ENCODE measurements around the gene ARHGAP24. TPM values are rescaled to one million over a fixed set of nuclear protein-coding genes. Genes with fewer than 3 reads are reported as not detected.
"Not testable (repeated sequence)": the region's sequence is repeated elsewhere in the genome, so short reads cannot be mapped to it uniquely, and the experiment has no call there.

The ARHGAP24 gene
- polyA plus RNA-seq, 12 donors = 39.9 to 68.8 (median 61.9) TPM; not detected in 1

DNA sequence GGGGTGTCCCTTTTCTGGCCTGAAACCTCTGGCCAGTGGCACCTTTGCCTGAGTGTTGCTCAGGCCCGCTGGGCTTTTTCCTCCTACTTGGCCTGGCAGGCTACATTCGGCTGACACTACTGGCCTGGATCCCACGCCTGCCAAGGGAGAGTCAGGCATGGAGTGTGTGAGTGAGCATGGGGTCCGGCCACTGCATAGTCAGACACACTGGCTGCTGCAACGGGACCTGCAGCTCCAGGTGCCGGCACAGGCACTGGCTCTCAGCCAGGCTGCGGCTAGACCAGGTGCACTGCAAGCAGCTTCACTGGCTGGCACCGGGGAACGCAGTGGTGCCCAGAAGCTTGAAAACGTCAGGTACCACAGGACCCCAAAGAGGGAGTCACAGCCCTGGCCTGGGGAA, 434.9 kb downstream of the ARHGAP24 start:
- no peak for DNase-seq

DNA sequence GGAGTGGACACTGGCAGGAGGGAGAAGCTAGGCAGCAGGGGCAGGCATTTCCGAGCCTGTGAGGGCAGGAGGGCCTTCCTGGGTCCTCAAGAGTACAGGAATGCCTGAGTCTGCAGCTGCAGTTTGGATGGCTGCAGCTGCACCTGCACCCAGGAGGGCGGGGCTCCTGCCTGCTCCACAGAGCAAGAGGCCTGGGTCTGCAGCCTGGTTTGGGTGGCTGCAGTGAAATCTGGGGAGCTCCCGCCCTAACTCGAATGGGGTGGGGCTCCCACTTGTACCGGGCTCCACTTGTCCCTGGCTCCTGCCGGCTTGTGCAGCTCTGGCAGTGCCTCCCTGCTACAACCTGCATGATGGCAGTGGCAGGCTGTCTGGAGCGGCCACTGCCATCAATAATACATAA, 436.0 kb downstream of the ARHGAP24 start:
- no peak for DNase-seq

DNA sequence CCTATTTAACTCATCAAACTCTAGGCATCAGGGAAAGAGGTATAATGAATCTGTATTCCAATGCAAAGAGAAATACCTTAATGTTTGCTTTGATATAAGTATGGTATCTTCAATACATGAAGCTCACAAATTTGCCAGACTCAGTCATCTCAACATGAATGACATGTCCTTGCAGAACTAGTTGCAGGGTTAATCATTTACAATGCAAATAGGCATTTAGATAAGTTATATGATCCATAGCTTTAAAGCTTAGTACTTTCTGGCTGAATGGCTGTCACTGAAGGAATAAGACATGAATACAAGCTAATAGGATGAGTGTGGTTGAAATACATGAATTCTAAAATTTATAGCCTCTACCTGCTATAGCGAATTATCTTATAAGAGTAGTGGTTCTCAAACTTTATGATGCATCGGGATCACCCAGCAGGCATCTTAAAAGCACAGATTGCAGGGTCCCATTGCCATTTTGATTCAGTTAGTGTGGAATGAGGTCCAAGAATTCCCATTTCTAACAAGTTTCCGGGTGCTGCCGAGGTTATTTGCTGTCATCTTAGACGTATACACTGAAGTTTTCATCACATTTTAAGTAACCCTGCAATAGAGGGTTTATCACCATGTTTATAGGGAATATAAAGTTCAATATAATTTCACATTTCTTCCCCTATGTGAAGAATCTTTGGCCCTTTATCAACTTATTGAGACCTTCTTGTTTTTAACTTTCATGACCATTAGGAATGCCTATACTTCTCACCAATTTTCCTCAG, 439.2 kb downstream of the ARHGAP24 start:
- no peak for DNase-seq

DNA sequence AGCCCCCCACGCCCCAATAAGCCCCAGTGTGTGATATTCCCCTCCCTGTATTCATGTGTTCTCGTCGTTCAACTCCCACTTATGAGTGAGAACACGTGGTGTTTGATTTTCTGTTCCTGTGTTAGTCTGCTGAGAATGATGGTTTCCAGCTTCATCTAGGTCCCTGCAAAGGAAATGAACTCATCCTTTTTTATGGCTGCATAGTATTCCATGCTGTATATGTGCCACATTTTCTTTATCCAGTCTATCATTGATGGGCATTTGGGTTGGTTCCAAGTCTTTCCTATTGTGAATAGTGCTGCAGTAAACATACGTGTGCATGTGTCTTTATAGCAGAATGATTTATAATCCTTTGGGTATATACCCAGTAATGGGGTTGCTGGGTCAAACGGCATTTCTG, 440.6 kb downstream of the ARHGAP24 start:
- not testable (repeated sequence) for DNase-seq

DNA sequence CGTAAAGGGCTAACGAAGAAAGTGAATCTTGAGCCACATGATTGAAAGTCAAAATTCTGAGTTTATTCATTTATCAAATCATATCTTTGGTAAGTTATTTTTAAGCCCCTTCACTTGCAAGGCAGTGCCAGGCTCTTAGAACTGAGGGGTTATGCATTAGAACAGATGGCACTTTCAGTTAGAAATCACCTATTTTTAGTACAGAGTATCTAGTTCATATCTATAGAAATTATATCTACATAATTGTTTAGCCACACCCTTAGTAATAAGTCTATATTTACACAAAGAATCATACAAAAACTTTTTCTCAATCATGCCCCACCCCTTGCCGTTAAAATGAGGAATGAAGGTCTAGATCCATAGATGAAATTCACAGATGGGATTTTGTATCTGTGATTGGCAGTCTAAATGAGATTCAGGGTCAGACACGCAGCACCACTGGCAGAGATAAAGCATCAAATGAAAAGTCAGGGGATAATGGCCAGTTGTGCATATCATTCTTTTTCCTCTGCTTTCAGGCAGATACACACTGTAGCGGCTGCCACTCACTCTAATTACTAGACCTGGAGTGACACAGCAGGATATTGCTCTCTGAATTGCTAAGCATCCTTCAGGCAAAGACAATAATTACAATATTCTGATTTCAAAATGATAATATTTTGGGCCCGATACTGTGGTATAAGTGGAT, 444.4 kb downstream of the ARHGAP24 start:
- no peak for DNase-seq

DNA sequence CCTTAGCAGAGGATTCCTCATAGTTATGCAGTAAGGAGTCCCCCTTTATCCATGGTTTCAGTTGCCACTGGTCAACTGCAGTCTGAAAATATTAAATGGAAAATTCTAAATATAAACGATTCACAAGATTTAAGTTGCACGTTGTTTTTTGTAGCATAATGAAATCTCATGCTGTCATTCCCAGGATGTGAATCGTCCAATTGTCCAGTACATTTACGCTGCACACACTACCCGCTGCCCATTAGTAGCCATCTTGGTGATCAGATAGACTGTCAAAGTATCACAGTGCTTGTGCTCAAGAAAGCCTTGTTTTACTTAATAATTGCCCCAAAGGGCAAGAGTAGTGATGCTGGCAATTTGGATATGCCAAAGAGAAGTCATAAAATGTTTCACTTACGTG, 450.1 kb downstream of the ARHGAP24 start:
- no peak for DNase-seq

DNA sequence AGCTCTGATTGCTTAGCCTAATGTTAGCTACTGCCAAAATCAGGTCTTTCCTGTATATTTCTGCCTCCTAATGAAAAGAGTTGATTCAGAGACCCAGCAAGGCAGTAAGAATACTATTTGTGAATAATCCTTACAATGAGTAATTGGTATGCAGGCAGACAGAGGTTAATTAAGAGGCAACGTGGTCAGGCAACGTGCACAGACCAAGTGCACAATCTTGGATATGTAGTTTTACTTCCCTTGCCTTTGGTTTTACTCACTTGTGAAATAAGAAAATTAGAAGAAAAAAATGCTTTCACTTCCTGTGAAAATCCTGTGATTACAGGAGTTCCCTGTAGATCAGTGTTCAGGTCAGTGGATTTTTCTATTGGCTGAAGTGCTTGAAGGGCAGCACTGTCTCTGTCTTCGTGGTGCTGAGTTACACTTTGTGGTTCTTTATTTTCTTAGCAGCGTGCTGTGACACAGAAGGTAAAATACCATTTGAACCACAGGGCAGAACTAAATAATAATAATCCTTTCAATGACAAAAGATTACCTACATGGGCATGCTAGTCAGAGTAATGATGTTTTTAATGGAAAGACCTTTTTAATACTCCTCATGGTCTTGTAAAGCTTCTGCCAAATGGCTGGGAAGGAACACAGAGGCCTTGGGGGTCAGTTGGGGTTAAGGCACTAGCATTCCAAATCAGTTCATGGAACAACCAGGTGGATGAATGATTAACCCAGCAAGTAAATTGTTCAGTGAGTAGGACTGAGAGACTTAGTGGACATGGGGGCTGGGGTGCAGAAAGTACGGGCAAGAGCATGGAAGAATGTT, 454.0 kb downstream of the ARHGAP24 start:
- no peak for DNase-seq

DNA sequence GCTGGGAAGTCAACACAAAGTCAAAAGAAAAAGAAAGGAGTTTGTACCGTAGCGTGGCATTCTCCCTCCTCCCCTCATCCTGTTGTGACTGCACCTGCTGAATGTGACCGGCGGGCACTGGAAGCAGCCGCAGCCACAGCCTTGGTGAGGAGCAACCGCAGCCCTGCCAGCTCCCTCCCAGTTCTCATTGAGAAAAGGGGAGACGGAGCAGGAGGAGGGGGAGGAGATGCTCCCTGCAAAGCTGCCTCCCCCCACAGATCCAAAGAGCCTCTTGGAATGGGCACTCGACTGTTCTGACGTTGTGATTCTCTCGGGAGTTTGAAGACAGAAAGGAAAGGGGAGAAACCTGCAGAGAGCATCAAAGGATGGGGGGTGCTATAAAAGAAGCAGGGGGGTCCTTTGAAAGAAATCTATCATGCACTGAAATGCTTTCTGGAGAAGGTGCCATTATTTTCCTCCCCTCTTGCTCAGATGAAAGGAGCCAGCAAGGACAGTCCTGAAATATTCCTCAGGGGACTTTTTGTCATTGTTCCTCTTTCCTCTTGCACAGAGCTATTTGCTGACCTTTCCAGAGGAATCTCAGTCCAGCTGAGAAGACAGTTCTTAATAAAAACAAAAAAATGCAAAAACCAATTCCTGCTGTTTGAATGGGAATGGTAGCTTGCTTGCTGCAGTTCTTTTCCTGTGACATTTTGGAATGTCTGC, 455.2 kb downstream of the ARHGAP24 start:
- DNase-seq = no peak

DNA sequence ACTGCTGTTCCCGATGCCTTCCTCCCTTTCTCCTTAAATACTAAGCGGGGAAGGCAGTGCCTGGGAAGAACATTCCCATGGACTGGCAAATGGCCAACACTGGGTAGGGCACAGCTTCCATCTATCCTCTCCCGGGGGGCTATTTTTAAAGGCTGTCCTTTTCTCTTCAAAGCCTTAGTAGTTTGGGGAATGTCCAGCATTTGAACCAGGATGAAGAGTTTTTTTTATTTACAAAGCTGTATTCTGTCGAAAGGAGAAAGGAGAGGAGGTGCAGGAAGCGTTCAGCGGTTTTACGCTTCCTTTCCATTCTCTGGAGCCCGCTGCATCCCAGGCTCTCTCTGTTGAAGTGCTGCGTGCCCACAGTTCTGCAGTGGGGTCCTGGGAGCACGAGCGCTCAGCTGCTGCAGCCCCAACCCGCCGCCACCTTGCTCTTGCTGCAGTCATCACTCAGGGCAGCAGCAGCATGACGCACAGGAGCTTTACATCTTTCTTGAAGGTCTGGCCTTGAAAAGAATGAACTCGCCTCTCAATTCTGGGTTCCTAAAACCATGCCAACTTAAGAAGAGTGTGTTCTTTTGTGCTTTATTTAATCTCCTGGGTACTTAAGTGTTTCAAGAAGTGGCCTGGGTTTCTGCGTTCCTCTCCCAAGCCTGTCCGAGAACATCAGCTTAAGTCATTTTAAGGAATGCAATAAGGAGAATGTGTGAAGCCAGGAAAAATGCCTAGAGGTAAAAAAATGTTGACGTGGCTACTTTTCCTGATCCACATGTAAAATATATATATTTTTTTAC, 457.7 kb downstream of the ARHGAP24 start:
- DNase-seq = peak; percentile 50

DNA sequence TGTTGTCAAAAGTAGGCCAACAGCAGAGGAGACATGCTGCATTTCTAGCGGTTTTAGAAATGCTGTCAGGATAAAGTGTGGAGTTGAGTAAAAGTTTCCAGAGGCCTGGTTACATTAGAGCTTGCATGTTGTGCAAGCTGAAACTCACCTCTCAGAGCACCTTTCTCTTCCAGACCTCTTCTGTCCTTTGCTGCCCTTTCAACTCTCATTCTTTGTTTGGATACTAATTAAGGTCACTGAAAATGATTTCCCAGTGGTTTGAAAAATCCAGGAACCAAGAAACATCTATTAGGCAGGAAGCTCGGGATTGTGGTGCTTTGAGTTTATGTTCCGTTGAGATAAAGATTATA, 458.3 kb downstream of the ARHGAP24 start:
- DNase-seq = no peak

DNA sequence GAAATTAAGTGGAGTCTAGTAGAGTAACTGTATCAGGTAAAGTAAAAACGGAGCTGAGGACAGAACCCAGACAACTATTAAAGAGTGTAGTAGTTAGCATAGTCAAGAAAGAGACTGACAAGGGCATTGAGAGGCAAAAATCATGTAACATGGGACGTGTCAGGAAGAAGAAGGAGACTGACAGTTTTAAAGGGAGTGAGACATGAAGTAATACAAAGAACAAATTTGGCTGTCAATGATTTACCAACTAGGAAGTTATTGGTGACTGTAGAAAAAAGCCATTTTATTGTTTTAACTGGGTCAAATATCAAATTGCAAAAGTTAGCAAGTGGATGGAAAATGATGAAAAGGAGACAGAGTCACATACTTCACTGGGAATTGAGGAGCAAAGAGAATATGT, 462.6 kb downstream of the ARHGAP24 start:
- no peak for DNase-seq

DNA sequence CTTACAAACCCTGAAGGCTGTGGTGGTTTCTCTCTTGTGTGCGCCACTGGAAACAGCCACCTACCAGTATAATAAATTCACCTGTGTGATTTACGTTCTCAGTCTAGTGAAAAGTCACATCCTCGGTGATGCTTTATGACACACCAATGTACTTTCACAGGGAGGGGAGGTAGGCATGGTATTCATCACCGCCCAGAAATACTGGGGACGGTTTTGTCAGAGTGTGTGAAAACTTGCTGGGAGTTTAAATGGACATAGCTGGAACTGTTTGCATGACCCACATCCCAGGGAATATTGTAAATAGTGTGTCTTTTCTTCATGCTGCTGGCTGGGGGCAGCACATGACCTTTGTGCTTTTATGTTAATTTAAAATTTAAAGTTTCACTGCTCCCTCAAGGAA, 463.1 kb downstream of the ARHGAP24 start:
- DNase-seq = no peak

DNA sequence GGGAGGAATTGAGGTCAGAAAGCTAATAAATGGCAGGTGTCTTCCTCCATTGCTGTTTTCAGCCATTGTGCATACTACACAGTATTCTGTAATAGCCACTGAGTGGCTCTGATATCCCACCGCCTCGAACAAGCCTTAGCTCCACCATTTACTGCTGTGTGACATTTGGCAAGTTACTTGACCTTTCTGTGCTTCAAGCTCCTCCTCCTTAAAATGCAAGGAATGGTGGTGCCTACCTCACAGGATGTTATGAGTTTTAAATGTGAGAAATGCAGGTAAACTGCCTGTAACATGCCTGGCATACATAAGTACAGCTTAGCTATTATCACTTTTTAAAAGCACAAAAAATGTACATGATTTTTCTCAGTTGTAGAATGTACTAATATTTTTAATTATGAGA, 464.0 kb downstream of the ARHGAP24 start:
- no peak for DNase-seq

DNA sequence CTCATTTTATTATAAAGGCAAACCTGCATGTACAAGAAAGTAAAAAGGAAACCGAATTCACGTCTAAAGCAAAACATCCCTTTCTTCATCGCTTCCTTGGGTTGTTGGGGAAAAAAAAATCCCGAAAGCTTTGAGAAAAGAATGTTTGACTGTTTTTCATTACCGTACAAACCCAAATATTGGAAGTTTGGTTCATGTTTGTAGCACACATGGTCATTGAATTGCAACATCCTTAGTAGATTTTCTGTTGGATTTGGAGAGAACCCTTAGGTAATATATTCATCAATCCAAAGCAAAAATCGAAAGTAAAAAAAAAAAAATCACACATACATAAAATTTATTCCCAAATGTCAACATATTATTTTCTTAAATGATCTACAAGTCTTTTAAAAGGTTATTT, 464.6 kb downstream of the ARHGAP24 start:
- no peak for DNase-seq

DNA sequence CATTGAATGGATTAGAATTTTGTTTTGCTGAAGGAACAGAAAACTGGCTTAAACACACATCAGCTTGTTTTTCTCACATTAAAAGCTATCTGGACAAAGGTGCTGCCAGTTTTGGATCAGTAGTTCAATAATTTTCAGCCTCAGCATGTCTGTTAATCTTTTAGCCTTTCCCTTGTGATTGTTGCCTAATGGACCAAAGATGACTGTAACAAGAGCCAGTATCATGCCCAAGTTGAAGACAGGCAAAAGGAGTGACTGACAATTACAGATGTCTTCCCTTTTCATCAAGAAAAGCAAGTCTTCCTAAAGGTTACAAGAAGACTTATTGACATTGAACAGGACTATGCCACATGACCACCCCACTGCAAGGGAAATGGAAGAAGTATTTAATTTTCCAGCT, 465.2 kb downstream of the ARHGAP24 start:
- DNase-seq = no peak

DNA sequence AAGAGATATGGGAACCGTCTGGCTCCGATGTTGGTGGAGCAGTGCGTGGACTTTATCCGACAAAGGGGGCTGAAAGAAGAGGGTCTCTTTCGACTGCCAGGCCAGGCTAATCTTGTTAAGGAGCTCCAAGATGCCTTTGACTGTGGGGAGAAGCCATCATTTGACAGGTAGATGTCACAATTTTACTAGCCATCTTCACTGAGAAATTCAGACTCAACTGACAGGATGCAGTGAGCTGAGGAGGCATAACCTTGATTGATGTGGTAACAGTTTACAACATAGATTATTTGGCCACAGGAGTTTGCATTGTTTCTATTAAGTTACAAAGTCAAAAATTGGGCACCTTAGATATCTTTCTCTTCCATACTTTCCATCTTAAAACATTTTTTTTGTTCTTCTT, 467.2 kb downstream of the ARHGAP24 start:
- DNase-seq = no peak

DNA sequence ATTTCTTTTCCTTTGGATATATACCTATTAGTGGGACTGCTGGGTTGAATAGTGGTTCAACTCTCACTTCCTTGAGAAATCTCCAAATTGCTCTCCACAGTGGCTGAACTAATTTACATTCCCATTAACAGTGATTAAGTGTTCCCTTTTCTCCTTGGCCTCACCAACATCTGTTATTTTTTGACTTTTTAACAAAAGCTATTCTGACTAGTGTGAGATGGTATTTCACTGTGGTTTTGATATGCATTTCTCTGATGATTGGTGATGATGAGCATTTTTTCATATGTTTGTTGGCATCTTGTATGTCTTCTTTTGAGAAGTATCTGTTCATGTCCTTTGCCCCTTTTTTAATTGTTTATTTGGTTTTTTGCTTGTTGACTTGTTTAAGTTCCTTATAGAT, 471.9 kb downstream of the ARHGAP24 start:
- DNase-seq = no peak

DNA sequence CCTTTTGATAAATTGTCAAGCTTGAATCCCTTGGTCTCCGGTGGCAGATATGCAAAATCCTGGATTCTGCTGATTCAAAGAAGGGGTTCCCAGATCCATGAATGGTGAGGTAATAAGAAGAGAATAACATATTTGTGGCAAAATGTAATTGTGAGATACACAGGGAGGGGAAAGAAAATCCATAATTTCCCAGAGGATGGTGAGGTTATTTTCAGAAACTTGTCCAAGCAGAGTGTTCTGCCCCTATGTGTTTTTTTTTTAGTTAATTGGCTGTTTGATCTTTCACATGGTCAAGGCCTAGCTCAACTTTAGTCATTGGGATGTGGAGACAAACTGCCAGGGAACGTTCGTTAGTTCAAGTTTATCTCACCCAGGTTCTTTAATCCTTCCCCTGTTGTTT, 476.1 kb downstream of the ARHGAP24 start:
- no peak for DNase-seq

DNA sequence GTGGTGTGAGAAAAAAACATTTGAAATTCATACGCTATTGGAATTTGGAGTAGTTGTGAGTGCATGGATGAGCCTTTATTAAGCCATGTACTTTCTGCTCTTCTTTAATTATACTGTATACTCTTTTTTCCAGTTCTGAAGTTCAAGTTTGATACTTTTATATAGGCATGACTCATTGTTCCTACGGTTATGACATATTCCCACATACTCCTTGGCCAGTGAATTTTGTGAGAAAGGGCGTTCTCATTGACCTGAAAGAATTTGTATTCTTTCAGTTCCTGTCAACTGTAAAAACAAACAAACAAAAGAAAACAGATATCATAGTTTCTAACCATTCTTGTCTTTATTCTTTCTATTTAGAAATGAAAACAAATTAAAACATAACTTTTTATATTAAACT, 477.6 kb downstream of the ARHGAP24 start:
- DNase-seq = no peak

DNA sequence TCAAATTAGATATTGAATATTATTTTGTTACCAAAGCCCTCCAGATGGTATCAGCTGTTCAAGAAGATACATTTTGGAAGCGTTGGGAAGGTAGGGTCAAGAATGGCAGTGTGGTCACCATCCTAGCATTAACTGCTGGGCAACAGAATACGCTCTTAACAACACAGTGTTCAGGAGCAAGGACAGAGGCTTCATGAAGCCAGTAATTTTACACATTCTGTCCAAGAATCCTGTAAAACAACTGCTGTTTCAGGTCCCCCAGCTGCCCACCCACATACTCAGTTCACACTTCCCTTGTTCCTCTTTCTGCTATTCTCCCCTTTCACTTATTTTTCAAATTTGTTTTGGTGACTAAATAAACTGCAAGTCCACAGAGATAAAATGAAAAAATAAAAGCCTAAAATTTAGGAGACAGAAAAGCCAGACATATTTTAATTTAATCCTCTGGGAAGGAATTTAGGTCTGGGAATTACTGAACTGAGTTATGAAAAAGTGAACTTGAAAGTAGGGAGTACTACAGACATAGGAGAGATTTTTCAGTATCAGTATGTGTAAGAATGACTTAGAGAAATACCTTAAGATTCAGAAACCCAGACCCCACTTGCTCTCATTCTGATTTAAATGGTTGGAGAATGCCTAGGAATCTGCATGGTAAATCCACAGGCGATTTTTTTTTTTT, 478.2 kb downstream of the ARHGAP24 start:
- no peak for DNase-seq

DNA sequence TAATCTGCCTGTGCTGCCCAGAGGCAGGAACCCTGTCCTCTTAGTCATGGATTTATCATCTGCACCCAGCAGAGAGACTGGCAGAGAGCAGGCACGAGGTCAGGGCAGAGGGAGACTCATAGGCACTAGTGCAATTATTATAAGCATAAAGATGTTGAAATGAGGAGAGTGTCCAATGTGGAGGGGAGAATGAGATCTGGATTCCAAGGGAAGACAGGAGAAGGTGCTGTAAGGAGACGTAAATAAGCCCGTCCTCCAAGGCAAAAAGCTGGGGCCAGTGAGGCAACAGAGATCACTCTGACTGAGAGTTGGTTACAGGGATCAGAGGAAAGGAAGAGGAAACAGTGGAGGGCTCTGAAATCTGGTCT, 478.7 kb downstream of the ARHGAP24 start:
- DNase-seq = no peak

Measured in muscle of arm (tissue), 12 donors.